Renal cortical epithelial cell (primary cell): ENCODE results near the gene CHN2. TPM values are rescaled to one million over a fixed set of nuclear protein-coding genes. Genes with fewer than 3 reads are reported as not detected.

Source experiments
- DNase-seq: peaks from one replicate; pipeline ENCODE4 v3.0.0-alpha.2; 2011; ENCODE audit warnings: low read depth
- total RNA-seq: library from RNA; depleted of rRNA; stranded (reverse); fragments of >200 nt; gene quantifications from 2 replicates; pipeline ENCODE4 v1.2.3, GENCODE V29; 2014

The CHN2 gene
- total RNA-seq = 3.5 TPM in 2 replicates

DNA sequence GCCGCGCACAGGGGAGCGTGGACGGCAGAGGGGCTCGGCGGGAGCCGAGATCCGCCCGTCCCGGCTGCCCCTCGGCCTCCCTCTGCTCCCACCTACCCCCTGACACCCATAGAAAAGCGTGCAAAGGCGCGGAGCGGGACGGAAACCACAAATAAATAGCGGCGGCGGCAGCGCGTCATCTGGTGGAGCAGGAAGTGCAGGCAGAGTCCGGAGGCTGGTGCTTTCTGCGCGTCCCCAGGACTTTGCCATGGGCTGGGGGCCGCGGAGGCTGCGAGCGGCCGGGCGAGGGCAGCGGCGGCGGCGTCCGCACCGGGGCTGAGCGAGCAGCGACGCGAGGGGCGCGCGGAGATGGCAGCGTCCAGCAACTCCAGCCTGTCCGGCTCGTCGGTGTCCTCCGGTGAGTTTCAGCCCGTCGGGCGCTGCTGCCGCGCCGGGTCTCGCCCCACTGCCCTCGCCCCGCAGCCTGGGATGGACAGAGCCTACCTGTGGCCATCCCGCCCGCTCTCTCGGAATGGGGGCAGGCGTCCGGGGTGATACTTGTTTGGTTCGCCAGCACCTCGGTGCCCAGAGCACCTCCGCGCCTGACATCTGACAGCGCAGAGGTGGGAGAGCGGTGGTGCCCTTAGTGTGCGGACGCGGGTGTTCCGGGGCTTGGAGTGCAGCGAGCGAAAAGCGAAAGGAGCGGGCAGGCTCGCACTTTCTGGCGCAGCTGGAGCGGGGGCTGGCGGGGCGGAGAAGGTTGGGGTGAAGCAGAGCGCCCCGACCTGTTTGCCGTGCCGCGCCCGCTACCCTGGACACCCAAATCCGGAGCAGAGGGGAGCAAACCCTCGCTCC, at the start of gene CHN2:
TSS of gene CHN2 (plus strand) at position 182 of the 834 bp plus-strand sequence.
- DNase-seq = peak; percentile 10

DNA sequence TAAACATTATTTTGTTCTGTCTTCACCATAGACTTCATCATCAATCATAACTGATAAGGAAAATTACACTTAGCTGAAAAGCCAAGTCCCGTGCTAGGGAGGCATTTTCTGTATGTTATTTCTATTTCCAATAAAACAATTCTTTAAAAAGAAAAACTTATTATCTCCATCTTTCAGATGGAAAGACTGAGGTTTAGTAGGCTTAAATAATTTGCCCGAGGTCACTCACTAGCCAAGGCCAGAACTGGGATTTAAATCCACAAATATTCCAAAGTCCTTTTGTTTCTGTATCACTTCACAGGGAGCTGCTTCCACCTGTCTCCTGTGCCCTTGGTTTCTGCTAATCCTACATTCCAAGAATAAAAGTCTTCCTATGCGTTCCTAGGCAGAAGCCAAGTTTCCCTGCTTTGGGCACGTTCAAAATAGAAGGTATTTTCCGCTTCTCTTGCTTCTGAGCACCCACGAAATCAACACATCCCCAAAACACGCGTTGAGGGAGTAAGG, 49.0 kb upstream of the CHN2 start:
- no peak for DNase-seq

DNA sequence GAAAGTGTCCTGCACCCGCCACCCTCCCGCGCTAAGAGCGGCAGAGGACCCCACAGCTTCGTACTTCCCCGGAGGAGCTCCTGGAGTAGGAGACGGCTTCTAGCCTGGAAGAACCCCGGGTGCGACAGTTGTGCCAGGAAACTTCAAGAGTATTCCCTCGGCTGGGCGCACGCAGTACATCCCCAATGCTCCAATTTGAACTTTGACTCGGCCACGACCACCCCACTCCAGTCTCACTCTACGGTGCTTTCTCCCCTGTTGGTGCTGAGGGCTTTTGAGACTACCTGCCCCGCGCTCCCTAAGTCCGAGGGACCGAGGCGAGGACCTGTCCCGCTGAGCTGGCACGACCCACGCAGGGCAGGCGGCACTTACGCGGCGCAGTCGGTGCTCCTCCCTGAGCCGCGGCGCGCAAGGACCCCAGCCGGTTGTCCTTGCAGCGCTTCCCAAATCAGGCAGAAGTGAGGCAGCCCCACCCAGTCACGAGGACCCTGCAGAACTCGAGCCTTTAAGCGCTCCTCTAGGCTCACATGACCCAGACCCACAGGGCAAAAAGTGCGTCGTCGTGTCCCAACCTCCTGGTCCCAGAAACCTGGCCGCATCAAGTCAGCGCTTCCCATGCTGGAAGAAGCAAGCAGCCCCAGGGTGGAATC, 48.4 kb upstream of the CHN2 start, which contains the start of gene CPVL:
TSS of gene CPVL (minus strand) at position 481 of the 650 bp plus-strand sequence. CDS start 25,476 bp downstream, outside the sequence.
- peak; percentile 26 for DNase-seq

DNA sequence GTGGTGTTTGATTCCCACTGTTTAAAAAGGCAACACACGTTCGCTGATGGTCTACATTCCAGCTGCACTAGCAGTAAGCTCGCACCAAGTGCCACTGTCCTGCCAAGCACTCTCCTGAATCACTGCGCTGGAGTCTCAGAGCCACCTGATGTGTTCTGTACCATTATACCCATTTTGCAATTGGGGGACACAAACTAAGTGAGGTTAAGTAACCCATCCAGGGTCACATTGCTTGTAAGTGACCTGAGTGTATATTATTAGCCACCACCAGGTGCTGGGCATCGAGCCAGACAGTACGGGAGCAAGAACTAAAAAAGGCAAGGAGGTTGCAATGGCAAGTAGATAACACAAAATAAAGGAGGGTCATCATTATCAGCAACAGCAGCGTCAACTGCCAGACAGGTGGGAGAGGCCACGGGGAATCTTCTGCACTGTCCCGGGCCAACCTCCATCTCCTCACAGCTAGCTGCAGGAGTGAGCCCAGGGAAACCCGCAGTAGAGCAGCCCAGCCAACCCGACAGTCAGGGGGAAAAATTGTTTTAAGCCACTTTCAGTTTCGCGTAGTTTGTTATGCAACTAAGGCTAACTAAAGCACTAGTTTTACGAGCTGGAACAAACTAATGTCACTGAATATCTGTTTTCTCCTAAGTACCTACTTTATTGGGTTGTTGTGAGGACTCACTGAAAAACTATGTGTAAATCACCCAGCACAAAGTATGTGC, 47.5 kb upstream of the CHN2 start:
- peak; percentile 96 for DNase-seq

DNA sequence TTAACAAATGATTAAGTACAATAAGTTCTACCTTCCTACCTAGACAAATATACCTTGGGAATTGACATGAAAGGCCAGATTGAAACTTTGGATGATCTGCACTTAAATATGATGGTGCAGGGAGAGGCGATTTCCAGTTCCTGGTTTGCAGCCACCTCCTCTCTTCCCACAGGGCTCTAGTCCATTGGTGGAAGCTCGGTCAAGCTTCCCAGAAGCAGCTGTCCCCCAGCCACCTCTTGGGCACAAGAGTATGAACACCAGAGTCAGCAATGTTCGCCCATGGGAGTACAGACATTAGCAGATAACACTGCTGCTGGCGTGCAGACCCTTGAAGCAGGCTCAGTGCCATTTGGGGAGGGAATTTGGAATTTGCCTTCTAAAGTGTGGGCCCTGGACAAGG, 46.8 kb upstream of the CHN2 start:
- DNase-seq = no peak

DNA sequence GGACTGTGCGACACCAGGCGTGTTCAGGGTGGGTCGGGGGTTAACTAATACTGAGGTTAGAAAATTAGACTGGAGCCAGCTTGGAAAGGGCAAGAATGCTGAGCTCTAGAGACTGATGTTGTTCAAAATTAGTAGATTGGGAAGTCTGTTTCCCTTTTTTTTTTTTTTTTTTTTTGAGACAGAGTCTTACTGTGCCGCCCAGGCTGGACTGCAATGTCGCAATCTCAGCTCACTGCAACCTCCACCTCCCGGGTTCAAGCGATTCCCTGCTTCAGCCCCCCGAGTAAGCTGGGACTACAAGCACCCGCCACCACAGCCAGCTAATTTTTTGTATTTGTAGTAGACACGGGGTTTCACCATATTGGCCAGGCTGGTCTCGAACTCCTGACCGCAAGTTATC, 45.5 kb upstream of the CHN2 start:
- no peak for DNase-seq

DNA sequence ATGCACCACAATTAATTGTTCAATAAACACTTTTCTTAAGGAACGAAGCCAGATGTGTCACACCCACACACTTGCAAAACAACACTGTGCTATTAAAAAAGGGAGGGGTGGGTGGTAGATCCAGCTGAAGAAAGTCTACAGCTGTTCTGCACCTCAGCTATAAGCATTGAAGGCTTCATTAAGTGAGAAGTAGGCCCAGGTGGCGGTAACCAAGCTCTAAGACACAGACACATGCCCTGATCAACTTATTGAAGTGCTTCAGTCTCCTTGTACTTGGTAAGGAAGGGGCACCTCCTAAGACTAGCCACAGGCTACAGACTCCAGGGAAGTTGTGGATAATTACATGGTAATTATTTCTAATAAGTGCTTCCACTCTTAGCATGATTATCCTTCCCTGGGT, 43.7 kb upstream of the CHN2 start:
- DNase-seq = no peak

DNA sequence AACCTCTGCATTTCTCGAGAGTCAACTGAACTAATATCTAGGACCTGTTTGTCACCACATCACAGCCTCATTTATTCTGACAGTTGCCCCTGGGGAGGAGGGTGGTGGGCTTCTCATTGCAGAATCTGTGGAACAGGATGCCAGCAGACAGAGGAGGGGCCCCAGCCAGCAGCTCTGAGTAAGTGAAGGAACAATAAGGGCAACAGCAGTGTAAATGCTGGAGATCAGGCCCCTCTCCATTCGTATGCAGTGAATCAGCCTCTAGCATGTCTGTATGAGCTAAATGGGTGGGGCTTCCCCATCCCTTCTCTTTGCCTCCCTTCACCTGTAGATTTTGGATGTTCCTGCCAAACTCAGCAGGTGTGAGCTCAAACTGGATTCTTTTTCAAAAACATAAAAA, 40.5 kb upstream of the CHN2 start:
- DNase-seq = no peak

DNA sequence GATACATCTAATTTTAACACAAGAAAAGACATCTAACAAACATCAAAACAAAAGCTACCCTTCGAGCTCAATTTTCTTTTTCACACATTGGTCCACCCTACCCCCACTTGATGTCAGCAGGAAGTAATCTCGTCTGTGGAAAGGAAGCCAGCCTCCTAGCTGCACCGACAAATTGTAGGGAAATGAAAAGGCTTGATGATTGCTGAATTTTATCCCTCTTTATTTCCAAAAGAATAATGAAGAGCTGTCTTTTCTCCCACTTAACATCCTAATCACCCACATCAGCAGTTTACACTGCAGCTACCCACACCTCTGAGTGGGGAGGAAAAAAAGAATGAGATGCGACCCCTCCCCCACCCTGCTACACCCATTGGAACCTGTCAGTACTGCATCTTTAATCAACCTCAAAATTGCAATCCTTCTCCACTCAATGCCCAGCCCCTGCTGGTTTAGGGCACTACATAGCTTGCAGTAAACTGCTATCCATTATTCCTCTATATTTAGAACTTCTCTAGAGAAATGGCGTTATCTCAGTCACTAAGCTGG, 37.6 kb upstream of the CHN2 start:
- no peak for DNase-seq

DNA sequence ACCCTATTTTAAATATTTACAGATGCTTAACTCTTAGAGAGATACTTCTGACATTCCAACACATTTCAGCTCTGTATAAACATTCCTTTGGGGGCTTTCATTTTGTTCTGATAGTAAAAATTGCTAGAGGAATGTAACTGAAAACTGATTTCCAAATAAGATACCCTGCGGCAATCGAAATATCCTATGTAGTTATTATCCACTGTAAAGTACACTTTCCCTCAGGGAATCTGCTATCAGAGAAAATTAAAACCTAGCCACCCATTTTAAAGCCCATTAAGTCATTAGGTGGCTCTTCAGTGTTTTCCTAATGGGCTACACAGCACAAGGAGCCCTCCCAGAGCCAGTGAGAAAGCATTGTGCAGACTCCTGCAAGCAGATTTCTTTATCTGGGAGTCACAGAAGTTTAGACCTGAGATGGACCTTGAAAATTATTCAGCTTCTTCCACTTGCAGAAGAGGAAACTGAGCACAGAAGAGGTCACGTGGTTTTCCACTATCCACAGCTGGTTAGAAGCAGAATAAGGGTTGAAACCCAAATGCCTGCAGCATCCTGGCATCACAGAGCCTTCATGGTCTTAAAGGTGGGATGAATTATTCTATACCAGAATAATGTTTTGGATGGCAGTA, 35.7 kb upstream of the CHN2 start:
- DNase-seq = no peak

DNA sequence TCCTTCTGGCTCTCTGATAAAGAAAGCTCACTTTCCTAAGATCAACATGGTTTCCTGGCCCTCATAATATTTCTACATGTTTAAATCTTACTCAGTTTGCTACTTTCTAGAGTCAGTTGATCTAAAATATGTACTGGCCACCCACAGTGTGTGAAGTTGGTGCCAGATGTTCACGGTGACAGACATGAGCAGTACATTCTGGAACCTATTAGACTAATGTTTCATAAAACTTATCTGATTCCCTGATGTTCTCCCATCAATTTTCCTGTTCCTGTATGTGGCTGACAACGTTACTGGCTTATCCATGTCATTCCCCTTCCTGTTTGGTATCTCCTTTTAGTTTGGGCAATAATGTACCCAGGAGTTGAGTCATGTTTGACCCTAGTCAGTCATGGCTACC, 34.5 kb upstream of the CHN2 start:
- DNase-seq = no peak

DNA sequence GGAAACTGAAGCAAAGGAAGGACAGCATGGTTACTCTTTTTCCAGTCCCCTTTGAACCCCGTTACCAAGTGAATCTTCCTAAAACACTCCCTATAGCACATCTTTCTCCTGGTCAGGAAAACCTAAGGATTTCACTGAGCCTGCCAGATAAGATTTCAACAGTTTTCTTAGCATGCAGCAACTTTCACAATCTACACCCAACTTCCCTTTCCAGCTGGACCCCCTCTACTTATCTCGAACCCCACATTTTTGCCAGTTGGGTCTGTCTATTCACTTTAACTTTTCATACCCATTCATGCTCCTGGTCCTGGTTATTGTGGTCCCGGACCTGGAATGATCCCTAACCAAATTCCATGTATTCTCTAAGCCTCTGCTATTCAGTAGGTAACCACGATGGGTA, 33.3 kb upstream of the CHN2 start:
- no peak for DNase-seq

DNA sequence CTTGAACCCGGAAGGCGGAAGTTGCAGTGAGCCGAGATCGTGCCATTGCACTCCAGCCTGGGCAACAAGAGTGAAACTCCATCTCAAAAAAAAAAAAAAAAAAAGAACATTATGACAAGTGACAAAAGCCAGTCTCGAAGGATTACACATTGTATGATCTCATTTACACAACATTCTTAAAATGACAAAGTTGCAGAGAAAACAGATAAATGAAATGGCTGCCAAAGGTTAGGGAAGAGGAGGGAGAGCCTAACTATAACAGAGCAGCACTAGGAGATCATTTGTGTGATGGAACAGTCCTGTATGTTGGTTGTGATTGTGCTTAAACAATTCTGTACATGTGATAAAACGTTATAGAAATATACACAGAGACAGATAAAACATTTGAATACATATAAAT, 32.0 kb upstream of the CHN2 start:
- DNase-seq = no peak

DNA sequence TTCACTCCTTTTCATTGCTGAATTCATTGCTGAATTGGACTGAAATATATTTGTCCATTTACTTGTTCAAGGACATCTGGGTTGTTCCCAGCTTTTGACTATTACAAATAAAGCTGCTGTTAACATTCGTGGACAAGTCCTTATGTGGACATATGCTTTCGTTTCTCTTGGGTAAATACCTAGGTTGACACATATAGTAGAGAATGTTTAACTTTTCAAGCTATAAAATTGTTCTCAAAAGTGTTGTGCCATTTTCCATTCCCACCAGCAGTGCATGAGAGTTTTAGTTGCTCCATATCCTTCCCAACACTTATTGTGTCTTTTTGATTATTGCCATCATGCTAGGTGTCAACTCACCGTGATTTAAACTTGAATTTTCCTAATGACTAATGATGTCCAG, 30.7 kb upstream of the CHN2 start:
- peak; percentile 11 for DNase-seq

DNA sequence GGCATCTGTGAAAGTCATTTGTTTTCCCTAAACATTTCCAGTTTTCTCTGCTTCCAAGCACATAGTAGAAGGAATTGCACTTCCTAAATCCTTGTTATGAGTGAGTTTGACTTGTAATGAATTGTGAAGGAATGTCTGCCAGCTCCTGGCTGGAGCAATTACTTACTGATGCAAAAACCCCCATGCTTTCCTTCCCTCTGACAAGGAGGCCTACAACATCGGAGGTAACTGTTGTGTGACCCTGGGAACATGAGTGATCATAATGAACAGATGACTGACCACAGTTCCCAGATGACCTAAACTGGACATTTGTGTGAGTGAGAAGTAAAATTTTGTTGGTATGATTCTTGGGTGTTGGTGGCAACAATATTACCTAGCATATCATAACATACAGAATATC, 26.9 kb upstream of the CHN2 start:
- DNase-seq = peak; percentile 81

DNA sequence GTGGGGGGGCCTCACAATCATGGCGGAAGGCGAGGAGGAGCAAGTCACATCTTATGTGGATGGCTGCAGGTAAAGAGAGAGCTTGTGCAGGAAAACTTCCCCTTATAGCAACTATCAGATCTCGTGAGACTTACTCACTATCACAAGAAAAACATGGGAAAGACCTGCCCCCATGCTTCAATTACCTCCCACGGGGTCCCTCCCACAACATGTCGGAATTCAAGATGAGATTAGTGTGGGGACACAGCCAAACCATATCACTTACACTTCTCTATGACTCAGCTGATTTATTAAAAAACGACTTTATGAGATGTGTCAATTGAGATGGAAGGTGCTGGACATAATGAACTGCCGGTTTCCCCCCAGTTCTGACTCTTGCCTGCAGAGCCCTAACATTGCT, 23.8 kb upstream of the CHN2 start:
- no peak for DNase-seq

DNA sequence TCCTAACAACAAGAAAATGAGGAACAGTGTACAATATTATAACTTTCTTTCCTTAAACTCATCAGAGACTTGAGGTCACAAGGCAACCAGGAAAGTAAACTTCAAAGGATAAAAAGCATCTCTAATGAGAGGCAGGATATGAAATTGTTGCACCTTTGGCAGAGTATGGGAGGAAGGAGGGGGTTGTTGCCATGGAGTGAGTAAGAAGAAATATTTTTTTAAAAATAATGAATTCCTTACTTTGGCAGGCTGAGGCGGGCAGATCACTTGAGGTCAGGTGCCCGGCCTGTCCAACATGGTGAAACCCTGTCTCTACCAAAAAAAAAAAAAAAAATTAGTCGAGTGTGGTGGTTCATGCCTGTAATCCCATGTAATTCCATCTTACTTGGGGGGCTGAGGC, 21.1 kb upstream of the CHN2 start:
- DNase-seq = no peak

DNA sequence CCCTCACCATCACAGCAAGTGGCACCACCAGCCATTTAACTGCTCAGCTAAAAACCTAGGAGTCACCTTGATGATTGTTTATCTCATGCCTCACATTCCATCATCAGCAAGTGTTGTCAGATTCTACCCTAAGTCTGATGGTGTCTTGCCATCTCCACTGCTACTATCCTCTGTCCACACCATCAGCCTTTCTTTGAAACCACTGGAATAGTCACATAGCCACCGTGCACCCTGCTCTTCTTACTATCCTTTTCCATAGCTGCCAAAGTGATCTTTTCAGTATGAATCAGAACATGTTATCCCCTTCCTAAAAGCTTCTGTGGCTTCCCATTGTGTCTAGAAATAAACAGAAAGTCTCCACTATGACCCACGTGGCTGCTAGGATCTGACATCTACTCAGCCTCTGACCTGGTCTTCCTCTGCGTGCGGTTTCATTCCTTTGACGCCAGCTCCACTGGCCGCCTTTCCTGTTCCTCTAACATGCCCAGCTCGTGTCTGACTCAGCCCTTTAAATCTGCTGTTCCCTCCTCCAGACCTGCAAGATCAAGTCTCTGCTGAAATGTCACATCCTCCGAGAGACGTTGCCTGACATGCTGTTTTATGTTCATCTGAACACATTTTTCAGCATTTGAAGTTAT, 16.5 kb upstream of the CHN2 start:
- DNase-seq = no peak

DNA sequence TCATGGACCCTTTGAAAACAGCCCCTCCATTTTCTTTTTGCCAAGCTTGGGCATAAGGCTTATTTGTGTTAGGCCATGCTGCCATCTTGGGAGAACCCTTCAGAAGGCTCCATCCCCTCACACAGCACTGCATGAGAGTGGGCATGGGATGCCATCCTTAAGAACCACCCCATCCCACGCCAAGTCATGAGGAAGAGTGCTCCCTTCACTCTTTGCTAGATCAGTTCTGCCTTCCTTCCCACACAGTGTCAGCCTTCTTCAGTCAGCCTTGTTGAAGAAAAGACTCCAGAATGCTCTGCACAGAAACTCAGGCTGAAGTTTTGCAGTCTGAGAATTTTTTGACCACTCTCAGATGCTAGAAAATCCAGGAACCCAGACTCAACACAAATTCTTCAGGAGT, 15.5 kb upstream of the CHN2 start:
- no peak for DNase-seq

DNA sequence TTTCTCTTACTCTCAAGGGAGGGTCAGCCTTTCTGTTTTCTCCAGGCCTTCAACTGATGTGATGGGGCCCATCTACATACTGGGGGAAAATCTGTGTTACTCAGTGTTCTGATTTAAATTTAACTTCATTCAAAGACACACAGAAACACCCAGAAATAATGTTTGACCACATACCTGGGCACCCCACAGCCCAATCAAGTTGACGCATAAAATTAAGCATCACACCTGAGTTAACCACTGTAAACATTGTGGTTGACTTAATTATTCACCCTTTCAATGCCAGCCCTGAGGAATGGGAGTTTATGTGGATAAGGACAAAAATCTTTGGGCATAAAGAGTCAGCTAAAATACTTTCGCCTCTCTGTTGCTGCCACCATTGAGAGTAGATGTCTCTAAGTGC, 10.0 kb upstream of the CHN2 start:
- DNase-seq = no peak

DNA sequence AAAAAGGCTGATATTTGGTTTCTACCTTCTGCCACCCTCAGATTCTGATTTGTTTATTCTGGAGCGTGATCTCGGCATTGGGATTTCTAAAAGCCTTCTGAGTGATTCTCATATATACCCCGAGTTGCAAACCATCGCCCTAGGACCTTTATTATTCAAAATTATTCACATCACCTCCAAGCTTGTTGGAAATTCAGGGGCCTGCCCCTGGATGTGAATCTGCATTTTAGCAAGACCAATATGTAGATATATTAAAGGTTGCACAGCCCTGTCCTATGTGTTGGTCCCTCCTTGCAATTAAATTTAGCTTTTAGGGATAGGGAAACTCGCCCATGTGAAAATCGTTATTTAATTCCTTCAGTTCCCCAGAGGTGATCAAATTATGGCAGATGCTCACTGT, 9.0 kb upstream of the CHN2 start:
- DNase-seq = no peak
